ENCODE results near the gene ACTR2. TPM values are rescaled to one million over a fixed set of nuclear protein-coding genes. Genes with fewer than 3 reads are reported as not detected.

Gene ACTR2
- total and polyA plus RNA-seq, 2 of the 13 experiments (the other 11 are each of a cell fraction or from before 2014, with no cell fraction given), result 51.2 to 100 TPM

- TF ChIP-seq FOXA1 (IDR thresholded peaks at IDR 0.05) (no peak), FOXA1 (CRISPR knock-in tag; IDR thresholded peaks at IDR 0.05) (0 out of 2 replicates have a peak, but pooled peaks have one; percentile 18), ZNF556 (CRISPR knock-in tag; IDR thresholded peaks at IDR 0.05; ENCODE audit: borderline replicate concordance) (no peak), XRCC5 (optimal IDR thresholded peaks at IDR 0.05; ENCODE audit: low read length) (no peak), ETV6 (CRISPR knock-in tag; conservative IDR thresholded peaks at IDR 0.05) (no peak), ZNF205 (CRISPR knock-in tag; IDR thresholded peaks at IDR 0.05) (no peak), AGO2 (optimal IDR thresholded peaks at IDR 0.05; ENCODE audit: low read depth, low read length) (no peak), ZNF451 (CRISPR knock-in tag; IDR thresholded peaks at IDR 0.05) (0 out of 2 replicates have a peak, but pooled peaks have one; percentile 55), NFE2L1 (CRISPR knock-in tag; IDR thresholded peaks at IDR 0.05; ENCODE audit: borderline replicate concordance) (no peak), ZNF343 (CRISPR knock-in tag; IDR thresholded peaks at IDR 0.05) (no peak), CREM (IDR thresholded peaks at IDR 0.05) (no peak), CREM (CRISPR knock-in tag; IDR thresholded peaks at IDR 0.05) (no peak), ESRRA (CRISPR knock-in tag; IDR thresholded peaks at IDR 0.05; ENCODE audit: low read depth) (no peak), SP1 (IDR thresholded peaks at IDR 0.05) (no peak), SP1 (CRISPR knock-in tag; IDR thresholded peaks at IDR 0.05) (no peak), ZNF224 (CRISPR knock-in tag; IDR thresholded peaks at IDR 0.05) (no peak; the same call in 1 of the 2 replicates), NONO (IDR thresholded peaks at IDR 0.05) (no peak), NONO (CRISPR knock-in tag; conservative IDR thresholded peaks at IDR 0.05) (no peak), ZNF549 (CRISPR knock-in tag; IDR thresholded peaks at IDR 0.05) (no peak), ELF4 (CRISPR knock-in tag; IDR thresholded peaks at IDR 0.05; ENCODE audit: borderline replicate concordance) (no peak), ZNF530 (CRISPR knock-in tag; IDR thresholded peaks at IDR 0.05; ENCODE audit: low read depth) (no peak), ZNF337 (CRISPR knock-in tag; IDR thresholded peaks at IDR 0.05; ENCODE audit: borderline replicate concordance, low read depth) (no peak)
- TF ChIP-seq, protein P1, sequence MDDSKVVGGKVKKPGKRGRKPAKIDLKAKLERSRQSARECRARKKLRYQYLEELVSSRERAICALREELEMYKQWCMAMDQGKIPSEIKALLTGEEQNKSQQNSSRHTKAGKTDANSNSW (CRISPR knock-in tag; IDR thresholded peaks at IDR 0.05; ENCODE audit: borderline replicate concordance), result no peak
- TF ChIP-seq, protein P2, sequence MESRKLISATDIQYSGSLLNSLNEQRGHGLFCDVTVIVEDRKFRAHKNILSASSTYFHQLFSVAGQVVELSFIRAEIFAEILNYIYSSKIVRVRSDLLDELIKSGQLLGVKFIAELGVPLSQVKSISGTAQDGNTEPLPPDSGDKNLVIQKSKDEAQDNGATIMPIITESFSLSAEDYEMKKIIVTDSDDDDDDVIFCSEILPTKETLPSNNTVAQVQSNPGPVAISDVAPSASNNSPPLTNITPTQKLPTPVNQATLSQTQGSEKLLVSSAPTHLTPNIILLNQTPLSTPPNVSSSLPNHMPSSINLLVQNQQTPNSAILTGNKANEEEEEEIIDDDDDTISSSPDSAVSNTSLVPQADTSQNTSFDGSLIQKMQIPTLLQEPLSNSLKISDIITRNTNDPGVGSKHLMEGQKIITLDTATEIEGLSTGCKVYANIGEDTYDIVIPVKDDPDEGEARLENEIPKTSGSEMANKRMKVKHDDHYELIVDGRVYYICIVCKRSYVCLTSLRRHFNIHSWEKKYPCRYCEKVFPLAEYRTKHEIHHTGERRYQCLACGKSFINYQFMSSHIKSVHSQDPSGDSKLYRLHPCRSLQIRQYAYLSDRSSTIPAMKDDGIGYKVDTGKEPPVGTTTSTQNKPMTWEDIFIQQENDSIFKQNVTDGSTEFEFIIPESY (CRISPR knock-in tag; IDR thresholded peaks at IDR 0.05), result no peak
- TF ChIP-seq, protein P3, sequence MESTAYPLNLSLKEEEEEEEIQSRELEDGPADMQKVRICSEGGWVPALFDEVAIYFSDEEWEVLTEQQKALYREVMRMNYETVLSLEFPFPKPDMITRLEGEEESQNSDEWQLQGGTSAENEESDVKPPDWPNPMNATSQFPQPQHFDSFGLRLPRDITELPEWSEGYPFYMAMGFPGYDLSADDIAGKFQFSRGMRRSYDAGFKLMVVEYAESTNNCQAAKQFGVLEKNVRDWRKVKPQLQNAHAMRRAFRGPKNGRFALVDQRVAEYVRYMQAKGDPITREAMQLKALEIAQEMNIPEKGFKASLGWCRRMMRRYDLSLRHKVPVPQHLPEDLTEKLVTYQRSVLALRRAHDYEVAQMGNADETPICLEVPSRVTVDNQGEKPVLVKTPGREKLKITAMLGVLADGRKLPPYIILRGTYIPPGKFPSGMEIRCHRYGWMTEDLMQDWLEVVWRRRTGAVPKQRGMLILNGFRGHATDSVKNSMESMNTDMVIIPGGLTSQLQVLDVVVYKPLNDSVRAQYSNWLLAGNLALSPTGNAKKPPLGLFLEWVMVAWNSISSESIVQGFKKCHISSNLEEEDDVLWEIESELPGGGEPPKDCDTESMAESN (CRISPR knock-in tag; conservative IDR thresholded peaks at IDR 0.05), result no peak
- TF ChIP-seq, protein P4, sequence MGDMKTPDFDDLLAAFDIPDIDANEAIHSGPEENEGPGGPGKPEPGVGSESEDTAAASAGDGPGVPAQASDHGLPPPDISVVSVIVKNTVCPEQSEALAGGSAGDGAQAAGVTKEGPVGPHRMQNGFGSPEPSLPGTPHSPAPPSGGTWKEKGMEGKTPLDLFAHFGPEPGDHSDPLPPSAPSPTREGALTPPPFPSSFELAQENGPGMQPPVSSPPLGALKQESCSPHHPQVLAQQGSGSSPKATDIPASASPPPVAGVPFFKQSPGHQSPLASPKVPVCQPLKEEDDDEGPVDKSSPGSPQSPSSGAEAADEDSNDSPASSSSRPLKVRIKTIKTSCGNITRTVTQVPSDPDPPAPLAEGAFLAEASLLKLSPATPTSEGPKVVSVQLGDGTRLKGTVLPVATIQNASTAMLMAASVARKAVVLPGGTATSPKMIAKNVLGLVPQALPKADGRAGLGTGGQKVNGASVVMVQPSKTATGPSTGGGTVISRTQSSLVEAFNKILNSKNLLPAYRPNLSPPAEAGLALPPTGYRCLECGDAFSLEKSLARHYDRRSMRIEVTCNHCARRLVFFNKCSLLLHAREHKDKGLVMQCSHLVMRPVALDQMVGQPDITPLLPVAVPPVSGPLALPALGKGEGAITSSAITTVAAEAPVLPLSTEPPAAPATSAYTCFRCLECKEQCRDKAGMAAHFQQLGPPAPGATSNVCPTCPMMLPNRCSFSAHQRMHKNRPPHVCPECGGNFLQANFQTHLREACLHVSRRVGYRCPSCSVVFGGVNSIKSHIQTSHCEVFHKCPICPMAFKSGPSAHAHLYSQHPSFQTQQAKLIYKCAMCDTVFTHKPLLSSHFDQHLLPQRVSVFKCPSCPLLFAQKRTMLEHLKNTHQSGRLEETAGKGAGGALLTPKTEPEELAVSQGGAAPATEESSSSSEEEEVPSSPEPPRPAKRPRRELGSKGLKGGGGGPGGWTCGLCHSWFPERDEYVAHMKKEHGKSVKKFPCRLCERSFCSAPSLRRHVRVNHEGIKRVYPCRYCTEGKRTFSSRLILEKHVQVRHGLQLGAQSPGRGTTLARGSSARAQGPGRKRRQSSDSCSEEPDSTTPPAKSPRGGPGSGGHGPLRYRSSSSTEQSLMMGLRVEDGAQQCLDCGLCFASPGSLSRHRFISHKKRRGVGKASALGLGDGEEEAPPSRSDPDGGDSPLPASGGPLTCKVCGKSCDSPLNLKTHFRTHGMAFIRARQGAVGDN (CRISPR knock-in tag; IDR thresholded peaks at IDR 0.05), result no peak
Observed at GRCh38 chr2:65227020-65227455, 593 bp upstream of the ACTR2 start (continued).

Data from HepG2 (cell line).